OCI-LY3 (cell line): Measurements from ENCODE around the gene PDGFA.

Experiments
- CTCF ChIP-seq: fragments of 200-600, 300-600 bp; sonication (generic); IDR thresholded peaks from 2 replicates; pipeline ENCODE4 v1.5.1; 2014; ENCODE audit warnings: antibody characterized with exemption, low read length, low read depth
- EZH2phosphoT487 ChIP-seq: fragments of 200-600 bp; shearing (Covaris generic); IDR thresholded peaks from 2 replicates; pipeline ENCODE4 v1.6.1; 2018; ENCODE audit warnings: antibody characterized with exemption, mixed run types, low read depth

DNA sequence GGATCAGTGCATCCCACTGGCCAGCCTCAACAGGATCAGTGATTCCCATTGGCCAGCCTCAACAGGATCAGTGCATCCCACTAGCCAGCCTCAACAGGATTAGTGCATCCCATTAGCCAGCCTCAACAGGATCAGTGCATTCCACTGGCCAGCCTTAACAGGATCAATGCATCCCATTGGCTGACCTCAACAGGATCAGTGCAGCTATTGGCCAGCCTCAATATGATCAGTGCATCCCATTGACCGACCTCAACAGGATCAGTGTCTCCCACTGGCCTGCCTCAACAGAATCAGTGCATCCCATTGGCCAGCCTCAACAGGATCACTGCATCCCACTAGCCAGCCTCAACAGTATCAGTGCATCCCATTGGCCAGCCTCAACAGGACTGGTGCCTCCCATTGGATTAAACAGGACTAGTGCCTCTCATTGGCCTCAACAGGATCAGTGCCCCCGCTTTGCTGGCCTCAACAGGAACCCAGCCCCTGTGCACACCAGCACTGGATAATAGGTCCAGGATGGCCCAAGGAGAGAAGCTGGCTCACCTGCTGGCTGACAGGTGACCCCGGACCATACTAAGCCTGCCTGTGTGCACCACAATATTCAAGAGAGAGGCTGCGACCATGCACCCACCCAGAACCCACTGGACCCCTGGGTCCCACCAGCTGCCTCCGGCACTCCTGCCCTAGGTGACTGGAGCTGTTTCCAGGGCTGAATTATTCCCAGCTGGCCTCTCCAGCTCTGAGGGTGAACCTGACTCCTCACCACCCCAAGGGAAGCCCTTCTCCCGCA is 59.9 kb downstream of the PDGFA start:
- TF ChIP-seq CTCF = no peak
- no peak for TF ChIP-seq EZH2phosphoT487
